Natural killer cell (primary cell): ENCODE measurements around the gene PTMS. TPM values are rescaled to one million over a fixed set of nuclear protein-coding genes. Genes with fewer than 3 reads are reported as not detected.

Experiments
- ATAC-seq, 3 donors: fragments of 150-1000 bp in 2 of 3; fragments of 200-7000 bp in 1 of 3; cut with Tn5 transposase; 1 replicate in 1 of 3; 2 replicates in 2 of 3; pipeline ENCODE4 v1.10.0; 2021; ENCODE audit warnings: mild to moderate bottlenecking in 2 of 3, moderate library complexity in 2 of 3
- DNase-seq, 2 donors: peaks; one replicate each; pipeline versions ENCODE4 v3.0.0 to v3.0.0-alpha.2; 2013 to 2021; ENCODE audit warnings: mixed read lengths in 1 of 2
- H3K27ac ChIP-seq: one replicate; pipeline ENCODE4 v1.5.1; 2013; ENCODE audit warnings: mild to moderate bottlenecking, low read length
- H3K27me3 ChIP-seq: one replicate; pipeline ENCODE4 v1.6.1; 2013; ENCODE audit warnings: low read length; ENCODE audit not compliant: control insufficient read depth, insufficient read depth
- H3K36me3 ChIP-seq: one replicate; pipeline ENCODE4 v1.6.1; 2013; ENCODE audit warnings: low read length; ENCODE audit not compliant: control insufficient read depth, insufficient read depth
- H3K4me1 ChIP-seq: one replicate; pipeline ENCODE4 v1.6.1; 2013; ENCODE audit warnings: low read length; ENCODE audit not compliant: control insufficient read depth, insufficient read depth
- H3K4me3 ChIP-seq: one replicate; pipeline ENCODE4 v1.5.1; 2013; ENCODE audit warnings: low read length
- H3K9me3 ChIP-seq: one replicate; pipeline ENCODE4 v1.6.1; 2013; ENCODE audit warnings: low read length; ENCODE audit not compliant: control insufficient read depth, insufficient read depth
- H3K27ac Mint-ChIP-seq, 2 donors: one replicate each; pipeline ENCODE4 v1.8.0; 2022; ENCODE audit warnings: mild to moderate bottlenecking in 2 of 2, mixed read lengths in 2 of 2, moderate library complexity in 1 of 2
- H3K27me3 Mint-ChIP-seq, 2 donors: one replicate each; pipeline ENCODE4 v1.8.0; 2022; ENCODE audit warnings: low read depth in 2 of 2, mixed read lengths in 2 of 2
- H3K36me3 Mint-ChIP-seq: one replicate; pipeline ENCODE4 v1.8.0; 2022; ENCODE audit warnings: mixed read lengths
- H3K4me1 Mint-ChIP-seq, 2 donors: one replicate each; pipeline ENCODE4 v1.8.0; 2022; ENCODE audit warnings: mixed read lengths in 2 of 2
- H3K4me3 Mint-ChIP-seq: one replicate; pipeline ENCODE4 v1.8.0; 2022; ENCODE audit warnings: mild to moderate bottlenecking, moderate library complexity, mixed read lengths
- H3K9me3 Mint-ChIP-seq, 2 donors: one replicate each; pipeline ENCODE4 v1.8.0; 2022; ENCODE audit warnings: mixed read lengths in 2 of 2
- WGBS: methylation state at CpG from one replicate; pipeline ENCODE4 v1.1.7; 2013; ENCODE audit warnings: missing lambda C conversion rate; ENCODE audit not compliant: insufficient coverage; 5-methylcytosine and 5-hydroxymethylcytosine counted together
- intact Hi-C: fragments of 100-400 bp; cut with micrococcal nuclease; formaldehyde crosslinking; loops from one replicate; pipeline ENCODE4 v1.14.2; 2022
- total RNA-seq, 4 donors: library from RNA; stranded (reverse); fragments of 120-200 nt in 1 of 4; gene quantifications; one replicate each; pipeline versions ENCODE4 v1.2.3 to v1.2.4, GENCODE V29; 2013 to 2022
- TF ChIP-seq, protein P1 (sequence below): fragments of 200-600 bp; IDR thresholded peaks from one replicate; pipeline ENCODE4 v1.8.0; 2022; ENCODE audit warnings: antibody characterized with exemption

PTMS gene
- total RNA-seq, 3 donors from 2014 or later (not counting 1 experiment from before 2014, with no cell fraction given), result 2.3 to 33.2 (median 2.8) TPM

DNA sequence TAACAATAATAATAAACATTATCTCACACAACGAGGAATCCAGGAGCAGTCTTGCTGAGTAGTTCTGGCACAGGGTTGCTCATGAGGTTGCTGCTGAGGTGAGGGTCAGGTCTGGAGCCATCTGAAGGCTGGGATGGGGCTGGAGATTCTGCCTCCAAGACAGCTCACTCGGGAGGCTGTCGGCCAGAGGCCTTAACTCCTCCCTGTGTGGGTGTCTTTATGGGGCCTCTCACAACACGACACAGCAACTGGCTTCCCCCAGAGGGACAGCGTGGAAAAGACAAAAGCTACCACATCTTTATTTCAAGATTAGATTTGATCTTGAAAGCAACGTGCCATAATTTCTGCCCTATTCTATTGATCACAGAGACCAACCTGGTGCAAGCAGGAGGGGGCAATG, 16.0 kb downstream of the PTMS start:
- Histone ChIP-seq H3K36me3 (no peaks in the 10 kb centered on the region), H3K4me1 (peaks cover 11% of the 10 kb centered on the region), H3K4me3 (no peak overlapping the region), H3K9me3 (no peaks in the 10 kb centered on the region), H3K27me3 (peaks cover 5% of the 10 kb centered on the region), H3K27ac (no peak overlapping the region)
- DNase-seq, result no peak
- TF ChIP-seq, protein P1, sequence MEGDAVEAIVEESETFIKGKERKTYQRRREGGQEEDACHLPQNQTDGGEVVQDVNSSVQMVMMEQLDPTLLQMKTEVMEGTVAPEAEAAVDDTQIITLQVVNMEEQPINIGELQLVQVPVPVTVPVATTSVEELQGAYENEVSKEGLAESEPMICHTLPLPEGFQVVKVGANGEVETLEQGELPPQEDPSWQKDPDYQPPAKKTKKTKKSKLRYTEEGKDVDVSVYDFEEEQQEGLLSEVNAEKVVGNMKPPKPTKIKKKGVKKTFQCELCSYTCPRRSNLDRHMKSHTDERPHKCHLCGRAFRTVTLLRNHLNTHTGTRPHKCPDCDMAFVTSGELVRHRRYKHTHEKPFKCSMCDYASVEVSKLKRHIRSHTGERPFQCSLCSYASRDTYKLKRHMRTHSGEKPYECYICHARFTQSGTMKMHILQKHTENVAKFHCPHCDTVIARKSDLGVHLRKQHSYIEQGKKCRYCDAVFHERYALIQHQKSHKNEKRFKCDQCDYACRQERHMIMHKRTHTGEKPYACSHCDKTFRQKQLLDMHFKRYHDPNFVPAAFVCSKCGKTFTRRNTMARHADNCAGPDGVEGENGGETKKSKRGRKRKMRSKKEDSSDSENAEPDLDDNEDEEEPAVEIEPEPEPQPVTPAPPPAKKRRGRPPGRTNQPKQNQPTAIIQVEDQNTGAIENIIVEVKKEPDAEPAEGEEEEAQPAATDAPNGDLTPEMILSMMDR, result no peak
- Mint-ChIP-seq H3K4me1 (peaks cover 12 to 13% of the 10 kb centered on the region in 2 donors), H3K27me3 (peaks cover 19 to 20% of the 10 kb centered on the region in 2 donors), H3K9me3 (no peaks in the 10 kb centered on the region), H3K4me3 (no peak overlapping the region), H3K36me3 (no peaks in the 10 kb centered on the region), H3K27ac (no peak overlapping the region)
- 93% methylated on average over 6 of the region's 6 CpGs for WGBS
- intact Hi-C loops, result no loop called here
- no peak for ATAC-seq

DNA sequence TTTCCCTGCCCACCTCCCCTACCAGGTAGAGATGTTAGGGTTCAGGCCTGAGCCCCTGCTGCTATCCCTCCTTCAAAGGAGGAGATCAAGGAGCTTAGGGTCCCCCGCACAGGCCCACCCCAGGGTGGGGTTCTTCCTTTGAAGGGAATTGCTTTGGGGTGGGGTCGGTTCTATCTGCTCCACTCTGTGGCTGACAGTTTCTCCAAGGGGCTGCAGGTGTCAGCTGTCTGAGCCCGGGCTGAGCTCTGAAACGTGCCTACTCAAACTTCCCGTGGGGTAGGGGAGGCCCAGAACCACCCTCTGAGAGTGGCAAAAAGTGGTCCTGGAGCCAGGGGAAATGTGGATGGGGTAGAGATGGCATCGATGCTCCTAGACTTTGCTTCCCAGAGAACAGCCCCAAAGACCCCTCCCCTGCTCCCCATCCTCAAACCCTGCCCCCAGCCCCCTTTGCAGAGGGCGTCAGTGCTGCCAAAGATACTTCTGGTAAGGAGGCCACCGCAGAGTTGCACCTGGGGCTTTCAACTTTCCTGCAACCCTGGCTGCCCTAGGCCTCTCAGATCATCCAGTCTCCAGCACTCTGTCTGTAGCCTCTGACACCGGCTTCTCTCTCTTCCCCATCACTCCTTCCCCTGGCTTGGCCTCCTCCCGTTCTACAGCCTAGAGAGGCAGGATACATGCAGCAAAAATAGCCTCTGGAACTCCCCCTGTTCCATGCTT, 16.8 kb downstream of the PTMS start:
- intact Hi-C loops, result no loop called here
- no peaks in the 10 kb centered on the region for H3K36me3 ChIP-seq
- TF ChIP-seq, protein P1, result no peak
- H3K9me3 ChIP-seq, result no peaks in the 10 kb centered on the region
- H3K4me1 ChIP-seq, result peaks cover 11% of the 10 kb centered on the region
- H3K27me3 ChIP-seq, result peaks cover 5% of the 10 kb centered on the region
- Mint-ChIP-seq H3K36me3 (no peaks in the 10 kb centered on the region), H3K27ac (no peak overlapping the region), H3K27me3 (peaks cover 10 to 11% of the 10 kb centered on the region in 2 donors), H3K4me1 (peaks cover 12 to 13% of the 10 kb centered on the region in 2 donors), H3K9me3 (no peaks in the 10 kb centered on the region), H3K4me3 (no peak overlapping the region)
- no peak overlapping the region for H3K27ac ChIP-seq
- ATAC-seq (no peak), DNase-seq (no peak)
- no peak overlapping the region for H3K4me3 ChIP-seq
- WGBS, result 52% methylated on average over 9 of the region's 10 CpGs

DNA sequence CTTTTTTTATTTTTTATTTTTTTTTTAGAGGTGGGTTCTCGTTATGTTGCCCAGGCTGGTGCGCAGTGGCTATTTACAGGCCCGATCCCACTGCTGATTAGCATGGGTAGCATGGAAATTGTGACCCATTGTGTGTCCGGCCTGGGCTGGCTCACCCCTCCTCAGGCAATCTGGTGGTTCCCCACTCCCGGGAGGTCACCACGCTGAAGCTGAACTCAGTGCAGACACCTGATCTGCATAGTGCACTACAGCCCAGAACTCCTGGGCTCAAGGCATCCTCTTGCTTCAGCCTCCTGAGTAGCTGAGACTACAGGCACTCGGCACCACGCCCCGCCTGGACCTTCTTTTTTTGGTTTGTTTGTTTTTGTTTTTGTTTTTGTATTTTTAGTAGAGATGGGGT, 17.7 kb downstream of the PTMS start:
- intact Hi-C loops, result no loop called here
- H3K27me3 Mint-ChIP-seq, result peaks cover 2 to 6% of the 10 kb centered on the region in 2 donors
- H3K4me1 Mint-ChIP-seq, result peaks cover 4 to 6% of the 10 kb centered on the region in 2 donors
- Histone ChIP-seq H3K4me1 (peaks cover 5% of the 10 kb centered on the region), H3K36me3 (no peaks in the 10 kb centered on the region), H3K27me3 (no peaks in the 10 kb centered on the region), H3K27ac (no peak overlapping the region), H3K9me3 (no peaks in the 10 kb centered on the region), H3K4me3 (no peak overlapping the region)
- DNase-seq (no peak), ATAC-seq (no peak)
- no peak overlapping the region for H3K27ac Mint-ChIP-seq
- no peaks in the 10 kb centered on the region for H3K9me3 Mint-ChIP-seq
- no peak overlapping the region for H3K4me3 Mint-ChIP-seq
- TF ChIP-seq, protein P1, result no peak
- 88% methylated on average over 9 of the region's 9 CpGs for WGBS
- no peaks in the 10 kb centered on the region for H3K36me3 Mint-ChIP-seq

DNA sequence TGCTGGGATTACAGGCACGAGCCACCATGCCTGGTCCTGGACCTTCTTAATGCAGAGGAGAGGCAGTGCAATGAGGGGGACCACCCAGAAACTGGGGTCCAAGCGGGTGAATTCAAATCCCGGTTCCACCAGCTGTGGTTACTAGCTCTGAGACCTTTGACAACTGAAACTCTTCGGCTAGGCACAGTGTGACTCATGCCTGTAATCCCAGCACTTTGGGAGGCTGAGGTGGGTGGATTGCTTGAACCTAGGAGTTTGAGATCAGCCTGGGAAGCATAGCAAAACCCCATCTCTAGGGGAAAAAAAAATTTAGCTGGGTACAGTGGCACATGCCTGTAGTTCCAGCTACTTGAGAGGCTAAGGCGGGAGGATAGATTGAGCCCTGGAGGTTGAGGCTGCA, 18.1 kb downstream of the PTMS start:
- DNase-seq, result no peak
- Mint-ChIP-seq H3K36me3 (no peaks in the 10 kb centered on the region), H3K9me3 (no peaks in the 10 kb centered on the region), H3K4me1 (peaks cover 1 to 3% of the 10 kb centered on the region in 2 donors), H3K4me3 (no peak overlapping the region), H3K27ac (no peak overlapping the region), H3K27me3 (peaks cover 3 to 8% of the 10 kb centered on the region in 2 donors)
- H3K9me3 ChIP-seq, result no peaks in the 10 kb centered on the region
- no peaks in the 10 kb centered on the region for H3K36me3 ChIP-seq
- intact Hi-C loops, result no loop called here
- no peak for ATAC-seq
- no peak overlapping the region for H3K27ac ChIP-seq
- TF ChIP-seq, protein P1, result no peak
- WGBS, result 83% methylated on average over 5 of the region's 5 CpGs
- H3K27me3 ChIP-seq, result no peaks in the 10 kb centered on the region
- H3K4me1 ChIP-seq, result peaks cover 4% of the 10 kb centered on the region
- no peak overlapping the region for H3K4me3 ChIP-seq
